ENCODE results near the gene PCDHB9. TPM values are rescaled to one million over a fixed set of nuclear protein-coding genes. Genes with fewer than 3 reads are reported as not detected.
"Not testable (repeated sequence)": the region's sequence is repeated elsewhere in the genome, so short reads cannot be mapped to it uniquely, and the experiment has no call there.

The PCDHB9 gene
- total RNA-seq, 1 donor from 2014 or later, result 2.5 TPM

DNA sequence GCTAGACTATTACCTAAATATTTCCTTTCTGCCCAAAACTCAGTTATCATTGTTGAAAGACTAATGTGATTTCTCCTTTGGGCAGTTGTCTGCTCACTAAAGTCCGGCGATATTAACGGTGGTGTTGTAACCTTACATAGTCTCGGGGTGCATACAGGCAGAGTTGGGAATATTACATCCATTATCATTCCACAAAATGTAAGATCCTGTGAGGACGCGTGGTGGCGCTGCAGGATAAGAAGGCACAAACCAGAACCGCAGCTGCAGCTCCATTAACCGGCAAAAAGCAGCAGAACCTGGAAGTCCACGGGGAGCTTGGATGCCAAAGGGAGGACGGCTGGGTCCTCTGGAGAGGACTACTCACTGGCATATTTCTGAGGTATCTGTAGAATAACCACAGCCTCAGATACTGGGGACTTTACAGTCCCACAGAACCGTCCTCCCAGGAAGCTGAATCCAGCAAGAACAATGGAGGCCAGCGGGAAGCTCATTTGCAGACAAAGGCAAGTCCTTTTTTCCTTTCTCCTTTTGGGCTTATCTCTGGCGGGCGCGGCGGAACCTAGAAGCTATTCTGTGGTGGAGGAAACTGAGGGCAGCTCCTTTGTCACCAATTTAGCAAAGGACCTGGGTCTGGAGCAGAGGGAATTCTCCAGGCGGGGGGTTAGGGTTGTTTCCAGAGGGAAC is 26.8 kb downstream of the PCDHB9 start, which contains the start of gene PCDHB13:
Gene PCDHB13 (plus strand): TSS at position 264 of the 684 bp plus-strand sequence. CDS start 205 bp downstream, at position 469.
- H3K27me3 ChIP-seq; DNase-seq; intact Hi-C loops (cut with DNase I); H3K9me3 ChIP-seq; H3K36me3 ChIP-seq; H3K4me1 ChIP-seq; H3K27ac ChIP-seq; H3K4me3 ChIP-seq: not testable (repeated sequence)
- ATAC-seq, result peak; percentile 73
- peak; percentile 19 for TF ChIP-seq CTCF (IDR thresholded peaks at IDR 0.05)

- H3K4me1 ChIP-seq; H3K27me3 ChIP-seq; intact Hi-C loops (cut with DNase I); DNase-seq; H3K27ac ChIP-seq; ATAC-seq; H3K36me3 ChIP-seq; H3K9me3 ChIP-seq; H3K4me3 ChIP-seq: not testable (repeated sequence)
Observed at GRCh38 chr5:141214583-141214982, 27.6 kb downstream of the PCDHB9 start.

DNA sequence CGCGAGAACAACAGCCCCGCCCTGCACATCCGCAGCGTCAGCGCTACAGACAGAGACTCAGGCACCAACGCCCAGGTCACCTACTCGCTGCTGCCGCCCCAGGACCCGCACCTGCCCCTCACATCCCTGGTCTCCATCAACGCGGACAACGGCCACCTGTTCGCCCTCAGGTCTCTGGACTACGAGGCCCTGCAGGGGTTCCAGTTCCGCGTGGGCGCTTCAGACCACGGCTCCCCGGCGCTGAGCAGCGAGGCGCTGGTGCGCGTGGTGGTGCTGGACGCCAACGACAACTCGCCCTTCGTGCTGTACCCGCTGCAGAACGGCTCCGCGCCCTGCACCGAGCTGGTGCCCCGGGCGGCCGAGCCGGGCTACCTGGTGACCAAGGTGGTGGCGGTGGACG is 28.5 kb downstream of the PCDHB9 start:
- H3K4me1 ChIP-seq; ATAC-seq; H3K4me3 ChIP-seq; H3K27ac ChIP-seq; DNase-seq; intact Hi-C loops (cut with DNase I); H3K27me3 ChIP-seq; H3K36me3 ChIP-seq: not testable (repeated sequence)
- H3K9me3 ChIP-seq, result peaks cover 14% of the 10 kb centered on the region

- H3K4me3 ChIP-seq; H3K4me1 ChIP-seq; H3K36me3 ChIP-seq; H3K27ac ChIP-seq; H3K27me3 ChIP-seq; intact Hi-C loops (cut with DNase I); ATAC-seq; DNase-seq: not testable (repeated sequence)
- H3K9me3 ChIP-seq, result peaks cover 12% of the 10 kb centered on the region
Observed at GRCh38 chr5:141216035-141216434, 29.1 kb downstream of the PCDHB9 start.

- Histone ChIP-seq H3K27me3 (no peaks in the 10 kb centered on the region), H3K9me3 (peaks cover 9% of the 10 kb centered on the region), H3K4me3 (no peak within 1 kb of the TSS), H3K27ac (no peak within 1 kb of the TSS), H3K4me1 (no peaks in the 10 kb centered on the region), H3K36me3 (no peaks in the 10 kb centered on the region)
- ATAC-seq (no peak), DNase-seq (no peak)
- TF ChIP-seq CTCF (IDR thresholded peaks at IDR 0.05), result no peak
- intact Hi-C loops (cut with DNase I), result no loop called here
Observed at GRCh38 chr5:141223112-141223783, 36.3 kb downstream of the PCDHB9 start, which contains the start of gene PCDHB14. TSS of gene PCDHB14 (plus strand) at chr5:141223343. CDS start at chr5:141223506, 163 bp downstream.

DNA sequence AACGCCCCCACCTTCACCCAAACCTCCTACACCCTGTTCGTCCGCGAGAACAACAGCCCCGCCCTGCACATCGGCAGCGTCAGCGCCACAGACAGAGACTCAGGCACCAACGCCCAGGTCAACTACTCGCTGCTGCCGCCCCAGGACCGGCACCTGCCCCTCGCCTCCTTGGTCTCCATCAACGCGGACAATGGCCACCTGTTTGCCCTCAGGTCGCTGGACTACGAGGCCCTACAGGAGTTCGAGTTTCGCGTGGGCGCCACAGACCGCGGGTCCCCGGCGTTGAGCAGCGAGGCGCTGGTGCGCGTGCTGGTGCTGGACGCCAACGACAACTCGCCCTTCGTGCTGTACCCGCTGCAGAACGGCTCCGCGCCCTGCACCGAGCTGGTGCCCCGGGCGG is 37.9 kb downstream of the PCDHB9 start:
- H3K9me3 ChIP-seq; ATAC-seq; H3K36me3 ChIP-seq; H3K27me3 ChIP-seq; H3K4me3 ChIP-seq; H3K4me1 ChIP-seq; H3K27ac ChIP-seq; DNase-seq; intact Hi-C loops (cut with DNase I): not testable (repeated sequence)

- DNase-seq; H3K36me3 ChIP-seq; H3K27ac ChIP-seq; H3K9me3 ChIP-seq; H3K4me1 ChIP-seq; H3K27me3 ChIP-seq; ATAC-seq; intact Hi-C loops (cut with DNase I); H3K4me3 ChIP-seq: not testable (repeated sequence)
Observed at GRCh38 chr5:141225421-141225820, 38.5 kb downstream of the PCDHB9 start.

- peak overlapping the region; percentile 18 for H3K4me3 ChIP-seq
- no peak overlapping the region for H3K27ac ChIP-seq
- H3K27me3 ChIP-seq, result no peaks in the 10 kb centered on the region
- H3K4me1 ChIP-seq, result no peaks in the 10 kb centered on the region
- no peaks in the 10 kb centered on the region for H3K36me3 ChIP-seq
- no peak for DNase-seq
- peaks cover 46% of the 10 kb centered on the region for H3K9me3 ChIP-seq
- no peak for ATAC-seq
- intact Hi-C loops (cut with DNase I), result no loop called here
- peak; percentile 19 for TF ChIP-seq CTCF (IDR thresholded peaks at IDR 0.05)
Observed at GRCh38 chr5:141234109-141234667, 47.2 kb downstream of the PCDHB9 start.

DNA sequence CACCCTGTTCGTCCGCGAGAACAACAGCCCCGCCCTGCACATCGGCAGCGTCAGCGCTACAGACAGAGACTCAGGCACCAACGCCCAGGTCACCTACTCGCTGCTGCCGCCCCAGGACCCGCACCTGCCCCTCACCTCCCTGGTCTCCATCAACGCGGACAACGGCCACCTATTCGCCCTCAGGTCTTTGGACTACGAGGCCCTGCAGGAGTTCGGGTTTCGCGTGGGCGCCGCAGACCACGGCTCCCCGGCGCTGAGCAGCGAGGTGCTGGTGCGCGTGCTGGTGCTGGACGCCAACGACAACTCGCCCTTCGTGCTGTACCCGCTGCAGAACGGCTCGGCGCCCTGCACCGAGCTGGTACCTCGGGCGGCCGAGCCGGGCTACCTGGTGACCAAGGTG is 49.0 kb downstream of the PCDHB9 start:
- DNase-seq; H3K27me3 ChIP-seq; H3K27ac ChIP-seq; H3K36me3 ChIP-seq; intact Hi-C loops (cut with DNase I); ATAC-seq; H3K4me3 ChIP-seq; H3K4me1 ChIP-seq: not testable (repeated sequence)
- peaks cover 55% of the 10 kb centered on the region for H3K9me3 ChIP-seq

Data from upper lobe of right lung (tissue), 1 donor.